Left lung (tissue), 8 donors: ENCODE results near the gene MT2A. TPM values are rescaled to one million over a fixed set of nuclear protein-coding genes. Genes with fewer than 3 reads are reported as not detected.

Experiments
- polyA plus RNA-seq, 6 donors: library from polyadenylated mRNA; unstranded; fragments of 120-200 nt; gene quantifications; one replicate each; pipeline ENCODE4 v1.2.1, GENCODE V29; 2013; ENCODE audit not compliant: insufficient read length in 6 of 6
- total RNA-seq, 2 donors: library from RNA; stranded (reverse); fragmentation: NEBNext Ultra II Directional; extraction: Animal tissue kit (Norgen Biotek cat#: 25700); gene quantifications; one replicate each; pipeline ENCODE4 v1.2.1, GENCODE V29; 2021
- donor health status: DM: no; HTN: yes; CAD: no.
- donor health status: DM: no; HTN: no; CAD: no.

MT2A gene
- total and polyA plus RNA-seq, 8 donors = 27.1 to 425 (median 47.9) TPM

Other genes with a start within 250 kb of the MT2A start
- gene AMFR, start 183.0 kb upstream of the MT2A start, total RNA-seq = 10 to 100 TPM; 69.3 to 73.1 TPM
- 10 to 100 TPM; 64.2 to 88.5 (median 68.9) TPM for gene AMFR, start 183.0 kb upstream of the MT2A start, polyA plus RNA-seq
- gene NUDT21, start 157.3 kb upstream of the MT2A start, total RNA-seq = 10 to 100 TPM; 80.8 to 89.4 TPM
- gene NUDT21, start 157.3 kb upstream of the MT2A start, polyA plus RNA-seq = 100 to 1,000 TPM; 111 to 136 (median 126) TPM
- gene OGFOD1, start 157.0 kb upstream of the MT2A start, total RNA-seq = 10 to 100 TPM; 31.7 to 35.1 TPM
- 10 to 100 TPM; 31.1 to 42.2 (median 35.9) TPM for gene OGFOD1, start 157.0 kb upstream of the MT2A start, polyA plus RNA-seq
- 10 to 100 TPM; 23.9 to 38.6 TPM for gene BBS2, start 88.6 kb upstream of the MT2A start, total RNA-seq
- gene BBS2, start 88.6 kb upstream of the MT2A start, polyA plus RNA-seq = 100 to 1,000 TPM in 1 of 6 donors, 10 to 100 TPM in 5; 74.5 to 109 (median 85.3) TPM
- gene MT4, start 43.5 kb upstream of the MT2A start, total RNA-seq = not detected
- gene MT4, start 43.5 kb upstream of the MT2A start, polyA plus RNA-seq = not detected
- gene MT3, start 19.1 kb upstream of the MT2A start, total RNA-seq = not detected
- not detected for gene MT3, start 19.1 kb upstream of the MT2A start, polyA plus RNA-seq
- 100 to 1,000 TPM; 103 to 262 TPM for gene MT1E, start 17.2 kb downstream of the MT2A start, total RNA-seq
- gene MT1E, start 17.2 kb downstream of the MT2A start, polyA plus RNA-seq = 10 to 100 TPM in 5 of 6 donors, 1 to 10 TPM in 1; 9.0 to 16.7 (median 11.9) TPM
- 10 to 100 TPM in 1 of 2 donors, 1 to 10 TPM in 1; 8.4 to 32.5 TPM for gene MT1M, start 24.1 kb downstream of the MT2A start, total RNA-seq
- under 1 TPM; 0.29 to 0.82 (median 0.45) TPM for gene MT1M, start 24.1 kb downstream of the MT2A start, polyA plus RNA-seq
- 10 to 100 TPM in 1 of 2 donors, 1 to 10 TPM in 1; 3.1 to 24.1 TPM for gene MT1A, start 30.1 kb downstream of the MT2A start, total RNA-seq
- under 1 TPM in 2 of 6 donors, not detected in 4; 0.78 to 0.91 TPM for gene MT1A, start 30.1 kb downstream of the MT2A start, polyA plus RNA-seq
- not detected for gene MT1B, start 43.3 kb downstream of the MT2A start, total RNA-seq
- gene MT1B, start 43.3 kb downstream of the MT2A start, polyA plus RNA-seq = under 1 TPM in 2 of 6 donors, not detected in 4; 0.45 to 0.66 TPM
- gene MT1F, start 49.4 kb downstream of the MT2A start, total RNA-seq = 10 to 100 TPM in 1 of 2 donors, 1 to 10 TPM in 1; 8.8 to 14.8 TPM
- gene MT1F, start 49.4 kb downstream of the MT2A start, polyA plus RNA-seq = 1 to 10 TPM; 4.2 to 9.6 (median 6.7) TPM
- gene MT1G, start 59.5 kb downstream of the MT2A start, total RNA-seq = 10 to 100 TPM in 1 of 2 donors, 1 to 10 TPM in 1; 2.7 to 22.1 TPM
- 1 to 10 TPM; 1.0 to 6.6 (median 1.8) TPM for gene MT1G, start 59.5 kb downstream of the MT2A start, polyA plus RNA-seq
- gene MT1H, start 61.2 kb downstream of the MT2A start, total RNA-seq = 1 to 10 TPM in 1 of 2 donors, not detected in 1; 2.3 TPM
- gene MT1H, start 61.2 kb downstream of the MT2A start, polyA plus RNA-seq = 1 to 10 TPM in 3 of 6 donors, not detected in 3; 1.1 to 2.2 (median 2.1) TPM
- 100 to 1,000 TPM in 1 of 2 donors, 10 to 100 TPM in 1; 78.4 to 126 TPM for gene MT1X, start 73.9 kb downstream of the MT2A start, total RNA-seq
- 10 to 100 TPM; 14.5 to 18.2 (median 16.5) TPM for gene MT1X, start 73.9 kb downstream of the MT2A start, polyA plus RNA-seq
- gene NUP93, start 121.5 kb downstream of the MT2A start, total RNA-seq = 10 to 100 TPM; 47.1 to 67.4 TPM
- 10 to 100 TPM; 58.5 to 75.9 (median 66.3) TPM for gene NUP93, start 121.5 kb downstream of the MT2A start, polyA plus RNA-seq